GM12878 (cell line): ENCODE measurements around the gene SCGB1C2. TPM values are rescaled to one million over a fixed set of nuclear protein-coding genes. Genes with fewer than 3 reads are reported as not detected.

Experiments
- ATAC-seq: fragments of 200-7000 bp; cut with Tn5 transposase; 3 replicates; pipeline ENCODE4 v1.9.1; 2020; ENCODE audit warnings: mild to moderate bottlenecking, moderate library complexity
- BruUV-seq: library from RNA; stranded (reverse); fragments of 400-500 nt; replicated peaks from 2 replicates; lab custom pipeline; 2021; lab: Mats Ljungman, UMichigan
- CTCF ChIA-PET: fragments of 300-600 bp; sonication (Branson Sonifier 250); formaldehyde crosslinking; extraction: SDS; loops from one replicate; lab custom pipeline; 2021; ENCODE audit warnings: inconsistent platforms; lab: Yijun Ruan, JAX
- POLR2A ChIA-PET: fragments of 350-600 bp; formaldehyde crosslinking; extraction: SDS; loops from one replicate; lab custom pipeline; 2021; ENCODE audit warnings: inconsistent platforms; lab: Charles Lee
- RAD21 ChIA-PET: fragments of 300-600 bp; sonication (Branson Sonifier 250); formaldehyde crosslinking; loops from one replicate; lab custom pipeline; 2023; ENCODE audit warnings: antibody characterized with exemption; ENCODE audit not compliant: unreplicated experiment; lab: Charles Lee
- SMC1A ChIA-PET: fragments of 300-600 bp; sonication (Branson Sonifier 250); formaldehyde crosslinking; loops from one replicate; lab custom pipeline; 2023; ENCODE audit not compliant: unreplicated experiment, uncharacterized antibody; lab: Charles Lee
- DNase-seq: peaks from one replicate; pipeline ENCODE4 v3.0.0-alpha.2; 2011; ENCODE audit warnings: low read depth, low spot score
- FAIRE-seq: peaks from 3 replicates; lab custom pipeline; 2011; peaks lifted over from hg19 to GRCh38; lab: Jason Lieb, UNC
- H2AFZ ChIP-seq: 2 replicates; pipeline ENCODE4 v1.6.0; 2011; ENCODE audit warnings: low read depth, low read length, control low read depth; ENCODE audit not compliant: control insufficient read depth
- H3K27ac ChIP-seq: 2 replicates; pipeline ENCODE4 v1.5.1; 2011; ENCODE audit warnings: control low read depth; ENCODE audit not compliant: control insufficient read depth, insufficient read depth
- H3K27me3 ChIP-seq, 2 experiments: replicated peaks in 1 of 2; 2 replicates each; pipeline versions ENCODE4 v1.6.0 to v1.6.1; 2011; ENCODE audit warnings: low read length in 1 of 2; ENCODE audit not compliant: control insufficient read depth in 2 of 2, insufficient read depth in 2 of 2
- H3K36me3 ChIP-seq, 2 experiments: 2 replicates each; pipeline ENCODE4 v1.5.1; 2011; ENCODE audit warnings: low read length in 1 of 2; ENCODE audit not compliant: control insufficient read depth in 2 of 2, insufficient read depth in 2 of 2
- H3K4me1 ChIP-seq: 2 replicates; pipeline ENCODE4 v1.6.1; 2011; ENCODE audit warnings: mild to moderate bottlenecking, low read length, moderate library complexity, mixed read lengths; ENCODE audit not compliant: control insufficient read depth, insufficient read depth
- H3K4me2 ChIP-seq: 2 replicates; pipeline ENCODE4 v1.6.0; 2011; ENCODE audit warnings: control low read depth; ENCODE audit not compliant: control insufficient read depth, insufficient read depth
- H3K4me3 ChIP-seq: fragments of 200-600 bp; sonication (generic); 2 replicates; pipeline ENCODE4 v1.5.1; 2016
- H3K79me2 ChIP-seq: 2 replicates; pipeline ENCODE4 v1.6.0; 2011; ENCODE audit warnings: low read length; ENCODE audit not compliant: control insufficient read depth, insufficient read depth
- H3K9ac ChIP-seq: 2 replicates; pipeline ENCODE4 v1.8.0; 2011; ENCODE audit warnings: low read length, control low read depth, mixed read lengths; ENCODE audit not compliant: control insufficient read depth, insufficient read depth
- H3K9me3 ChIP-seq: replicated peaks from 3 replicates; pipeline ENCODE4 v1.5.1; 2011; ENCODE audit warnings: mild to moderate bottlenecking, low read length; ENCODE audit not compliant: control insufficient read depth, insufficient read depth
- H4K20me1 ChIP-seq: 2 replicates; pipeline ENCODE4 v1.6.0; 2011; ENCODE audit not compliant: control insufficient read depth, insufficient read depth
- EZH2 ChIP-seq: IDR thresholded peaks from 2 replicates; pipeline ENCODE4 v1.6.1; 2012; ENCODE audit warnings: low read depth, mild to moderate bottlenecking, control low read depth, inconsistent platforms, low read length, borderline replicate concordance; ENCODE audit not compliant: control insufficient read depth
- IRF4 ChIP-seq: IDR thresholded peaks from 2 replicates; pipeline ENCODE4 v1.6.1; 2011; ENCODE audit warnings: low read depth, low read length
- RB1 ChIP-seq: fragments of 450-650 bp; formaldehyde crosslinking; IDR thresholded peaks from 2 replicates; pipeline ENCODE4 v1.6.1; 2017; ENCODE audit warnings: mild to moderate bottlenecking, borderline replicate concordance
- RELA ChIP-seq: fragments of 450-650 bp; IDR thresholded peaks from 2 replicates; pipeline ENCODE4 v1.8.0; 2014; ENCODE audit warnings: borderline replicate concordance; ENCODE audit not compliant: partially characterized antibody
- RUNX3 ChIP-seq: IDR thresholded peaks from 2 replicates; pipeline ENCODE4 v1.6.1; 2012; ENCODE audit warnings: low read length, inconsistent platforms
- SMARCA5 ChIP-seq: fragments of 450-650 bp; IDR thresholded peaks from 2 replicates; pipeline ENCODE4 v1.6.1; 2017; ENCODE audit warnings: mild to moderate bottlenecking
- SP1 ChIP-seq: IDR thresholded peaks from one replicate; pipeline ENCODE4 v1.6.1; 2011; ENCODE audit warnings: low read depth, low read length
- TCF3 ChIP-seq: IDR thresholded peaks from 2 replicates; pipeline ENCODE4 v1.6.1; 2012; ENCODE audit warnings: low read depth, mild to moderate bottlenecking, low read length, borderline replicate concordance; ENCODE audit not compliant: insufficient read depth
- WGBS: methylation state at CpG from one replicate; pipeline ENCODE4 v1.1.6; 2016; ENCODE audit warnings: low lambda C conversion rate; ENCODE audit not compliant: insufficient replicate concordance, insufficient coverage; ENCODE audit errors: missing lambda C conversion rate; 5-methylcytosine and 5-hydroxymethylcytosine counted together
- in situ Hi-C: fragments of 300-500 bp; cut with MboI; formaldehyde crosslinking; loops from 9 replicates; pipeline ENCODE4 v1.14.3; 2018; ENCODE audit warnings: mixed read lengths
- intact Hi-C: fragments of 100-400 bp; cut with micrococcal nuclease; formaldehyde crosslinking; loops from one replicate; pipeline ENCODE4 v1.14.2; 2022; ENCODE audit not compliant: unreplicated experiment
- polyA plus RNA-seq, 11 experiments: library from polyadenylated mRNA; depleted of rRNA in 4 of 11; unstranded in 6 of 11; stranded (reverse) in 5 of 11; fragments of >200 nt; fragmentation: Nextera tagmentation in 4 of 11; fragmentation: Illumina TruSeq in 1 of 11; extraction: Ambion mirVana in 4 of 11; extraction: Trizol in 1 of 11; gene quantifications; 1 replicate in 1 of 11; 2 replicates in 10 of 11; pipeline versions ENCODE4 v1.2.1 to v1.2.3, GENCODE V29; 2011 to 2016; ENCODE audit warnings: inconsistent platforms in 2 of 11, missing spikeins in 2 of 11, low read depth in 1 of 11
- total RNA-seq, 4 experiments: library from RNA; depleted of rRNA in 3 of 4; stranded (reverse); fragments of >200 nt in 3 of 4; fragmentation: Illumina TruSeq in 1 of 4; extraction: Trizol in 1 of 4; gene quantifications; 2 replicates each; pipeline versions ENCODE4 v1.2.1 to v1.2.3, GENCODE V29; 2013 to 2021
- TF ChIP-seq, protein P1 (sequence below): fragments of 450-650 bp; formaldehyde crosslinking; IDR thresholded peaks from 2 replicates; pipeline ENCODE4 v1.4.0; 2022; ENCODE audit warnings: mild to moderate bottlenecking, moderate library complexity
- TF ChIP-seq, protein P2 (sequence below): fragments of 450-650 bp; IDR thresholded peaks from 2 replicates; pipeline ENCODE4 v1.6.1; 2018; ENCODE audit warnings: mild to moderate bottlenecking, low read depth, moderate library complexity; ENCODE audit not compliant: partially characterized antibody
- TF ChIP-seq, protein P3 (sequence below): fragments of 150-350 bp; IDR thresholded peaks from 2 replicates; pipeline ENCODE4 v1.6.1; 2014; ENCODE audit warnings: mild to moderate bottlenecking, low read depth, low read length
- TF ChIP-seq, protein P4 (sequence below): fragments of 450-650 bp; IDR thresholded peaks from 2 replicates; pipeline ENCODE4 v1.6.1; 2017; ENCODE audit warnings: mild to moderate bottlenecking

SCGB1C2 gene
- total and polyA plus RNA-seq, 10 of the 15 experiments (the other 5 are each of a cell fraction or from before 2014, with no cell fraction given) = not detected

DNA sequence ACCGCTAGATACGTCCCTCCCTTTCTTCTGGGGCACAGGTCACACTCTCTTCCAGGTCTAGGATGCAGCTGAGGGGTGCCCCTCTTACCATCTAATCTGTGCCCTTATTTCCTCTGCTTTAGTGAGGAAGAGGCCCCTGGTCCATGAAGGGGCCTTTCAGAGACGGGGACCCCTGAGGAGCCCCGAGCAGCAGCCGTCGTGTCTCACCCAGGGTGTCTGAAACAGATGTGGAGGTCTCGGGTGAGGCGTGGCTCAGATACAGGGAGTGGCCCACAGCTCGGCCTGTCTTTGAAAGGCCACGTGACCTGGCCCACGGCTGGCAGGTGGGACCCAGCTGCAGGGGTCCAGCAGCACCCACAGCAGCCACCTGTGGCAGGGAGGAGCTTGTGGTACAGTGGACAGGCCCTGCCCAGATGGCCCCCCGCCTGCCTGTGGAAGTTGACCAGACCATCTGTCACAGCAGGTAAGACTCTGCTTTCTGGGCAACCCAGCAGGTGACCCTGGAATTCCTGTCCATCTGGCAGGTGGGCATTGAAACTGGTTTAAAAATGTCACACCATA, 15.6 kb downstream of the SCGB1C2 start (continued):
- TF ChIP-seq, protein P1, sequence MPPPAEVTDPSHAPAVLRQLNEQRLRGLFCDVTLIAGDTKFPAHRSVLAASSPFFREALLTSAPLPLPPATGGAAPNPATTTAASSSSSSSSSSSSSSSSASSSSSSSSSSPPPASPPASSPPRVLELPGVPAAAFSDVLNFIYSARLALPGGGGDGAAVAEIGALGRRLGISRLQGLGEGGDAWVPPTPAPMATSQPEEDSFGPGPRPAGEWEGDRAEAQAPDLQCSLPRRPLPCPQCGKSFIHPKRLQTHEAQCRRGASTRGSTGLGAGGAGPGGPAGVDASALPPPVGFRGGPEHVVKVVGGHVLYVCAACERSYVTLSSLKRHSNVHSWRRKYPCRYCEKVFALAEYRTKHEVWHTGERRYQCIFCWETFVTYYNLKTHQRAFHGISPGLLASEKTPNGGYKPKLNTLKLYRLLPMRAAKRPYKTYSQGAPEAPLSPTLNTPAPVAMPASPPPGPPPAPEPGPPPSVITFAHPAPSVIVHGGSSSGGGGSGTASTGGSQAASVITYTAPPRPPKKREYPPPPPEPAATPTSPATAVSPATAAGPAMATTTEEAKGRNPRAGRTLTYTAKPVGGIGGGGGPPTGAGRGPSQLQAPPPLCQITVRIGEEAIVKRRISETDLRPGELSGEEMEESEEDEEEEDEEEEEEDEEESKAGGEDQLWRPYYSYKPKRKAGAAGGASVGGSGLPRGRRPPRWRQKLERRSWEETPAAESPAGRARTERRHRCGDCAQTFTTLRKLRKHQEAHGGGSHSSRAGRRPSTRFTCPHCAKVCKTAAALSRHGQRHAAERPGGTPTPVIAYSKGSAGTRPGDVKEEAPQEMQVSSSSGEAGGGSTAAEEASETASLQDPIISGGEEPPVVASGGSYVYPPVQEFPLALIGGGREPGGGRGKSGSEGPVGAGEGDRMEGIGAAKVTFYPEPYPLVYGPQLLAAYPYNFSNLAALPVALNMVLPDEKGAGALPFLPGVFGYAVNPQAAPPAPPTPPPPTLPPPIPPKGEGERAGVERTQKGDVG = no peak
- no peak for TF ChIP-seq RB1
- TF ChIP-seq SMARCA5 = no peak
- no peak for TF ChIP-seq RUNX3
- TF ChIP-seq, protein P2, sequence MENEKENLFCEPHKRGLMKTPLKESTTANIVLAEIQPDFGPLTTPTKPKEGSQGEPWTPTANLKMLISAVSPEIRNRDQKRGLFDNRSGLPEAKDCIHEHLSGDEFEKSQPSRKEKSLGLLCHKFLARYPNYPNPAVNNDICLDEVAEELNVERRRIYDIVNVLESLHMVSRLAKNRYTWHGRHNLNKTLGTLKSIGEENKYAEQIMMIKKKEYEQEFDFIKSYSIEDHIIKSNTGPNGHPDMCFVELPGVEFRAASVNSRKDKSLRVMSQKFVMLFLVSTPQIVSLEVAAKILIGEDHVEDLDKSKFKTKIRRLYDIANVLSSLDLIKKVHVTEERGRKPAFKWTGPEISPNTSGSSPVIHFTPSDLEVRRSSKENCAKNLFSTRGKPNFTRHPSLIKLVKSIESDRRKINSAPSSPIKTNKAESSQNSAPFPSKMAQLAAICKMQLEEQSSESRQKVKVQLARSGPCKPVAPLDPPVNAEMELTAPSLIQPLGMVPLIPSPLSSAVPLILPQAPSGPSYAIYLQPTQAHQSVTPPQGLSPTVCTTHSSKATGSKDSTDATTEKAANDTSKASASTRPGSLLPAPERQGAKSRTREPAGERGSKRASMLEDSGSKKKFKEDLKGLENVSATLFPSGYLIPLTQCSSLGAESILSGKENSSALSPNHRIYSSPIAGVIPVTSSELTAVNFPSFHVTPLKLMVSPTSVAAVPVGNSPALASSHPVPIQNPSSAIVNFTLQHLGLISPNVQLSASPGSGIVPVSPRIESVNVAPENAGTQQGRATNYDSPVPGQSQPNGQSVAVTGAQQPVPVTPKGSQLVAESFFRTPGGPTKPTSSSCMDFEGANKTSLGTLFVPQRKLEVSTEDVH = no peak

DNA sequence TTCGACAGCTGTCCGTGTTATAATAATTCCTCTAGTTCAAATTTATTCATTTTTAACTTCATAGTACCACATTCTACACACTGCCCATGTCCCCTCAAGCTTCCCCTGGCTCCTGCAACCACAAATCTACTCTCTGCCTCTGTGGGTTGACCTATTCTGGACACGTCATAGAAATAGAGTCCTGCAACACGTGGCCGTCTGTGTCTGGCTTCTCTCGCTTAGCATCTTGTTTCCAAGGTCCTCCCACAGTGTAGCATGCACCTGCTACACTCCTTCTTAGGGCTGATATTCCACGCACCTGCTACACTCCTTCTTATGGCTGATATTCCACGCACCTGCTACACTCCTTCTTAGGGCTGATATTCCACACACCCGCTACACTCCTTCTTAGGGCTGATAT, 16.5 kb downstream of the SCGB1C2 start:
- CTCF ChIA-PET = no interaction called here
- in situ Hi-C loops = no loop called here
- H2AFZ ChIP-seq = no peak overlapping the region
- TF ChIP-seq TCF3 = no peak
- TF ChIP-seq EZH2 = no peak
- no peak for TF ChIP-seq IRF4
- TF ChIP-seq SP1 = no peak
- TF ChIP-seq, protein P3, sequence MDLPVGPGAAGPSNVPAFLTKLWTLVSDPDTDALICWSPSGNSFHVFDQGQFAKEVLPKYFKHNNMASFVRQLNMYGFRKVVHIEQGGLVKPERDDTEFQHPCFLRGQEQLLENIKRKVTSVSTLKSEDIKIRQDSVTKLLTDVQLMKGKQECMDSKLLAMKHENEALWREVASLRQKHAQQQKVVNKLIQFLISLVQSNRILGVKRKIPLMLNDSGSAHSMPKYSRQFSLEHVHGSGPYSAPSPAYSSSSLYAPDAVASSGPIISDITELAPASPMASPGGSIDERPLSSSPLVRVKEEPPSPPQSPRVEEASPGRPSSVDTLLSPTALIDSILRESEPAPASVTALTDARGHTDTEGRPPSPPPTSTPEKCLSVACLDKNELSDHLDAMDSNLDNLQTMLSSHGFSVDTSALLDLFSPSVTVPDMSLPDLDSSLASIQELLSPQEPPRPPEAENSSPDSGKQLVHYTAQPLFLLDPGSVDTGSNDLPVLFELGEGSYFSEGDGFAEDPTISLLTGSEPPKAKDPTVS = no peak
- TF ChIP-seq, protein P4, sequence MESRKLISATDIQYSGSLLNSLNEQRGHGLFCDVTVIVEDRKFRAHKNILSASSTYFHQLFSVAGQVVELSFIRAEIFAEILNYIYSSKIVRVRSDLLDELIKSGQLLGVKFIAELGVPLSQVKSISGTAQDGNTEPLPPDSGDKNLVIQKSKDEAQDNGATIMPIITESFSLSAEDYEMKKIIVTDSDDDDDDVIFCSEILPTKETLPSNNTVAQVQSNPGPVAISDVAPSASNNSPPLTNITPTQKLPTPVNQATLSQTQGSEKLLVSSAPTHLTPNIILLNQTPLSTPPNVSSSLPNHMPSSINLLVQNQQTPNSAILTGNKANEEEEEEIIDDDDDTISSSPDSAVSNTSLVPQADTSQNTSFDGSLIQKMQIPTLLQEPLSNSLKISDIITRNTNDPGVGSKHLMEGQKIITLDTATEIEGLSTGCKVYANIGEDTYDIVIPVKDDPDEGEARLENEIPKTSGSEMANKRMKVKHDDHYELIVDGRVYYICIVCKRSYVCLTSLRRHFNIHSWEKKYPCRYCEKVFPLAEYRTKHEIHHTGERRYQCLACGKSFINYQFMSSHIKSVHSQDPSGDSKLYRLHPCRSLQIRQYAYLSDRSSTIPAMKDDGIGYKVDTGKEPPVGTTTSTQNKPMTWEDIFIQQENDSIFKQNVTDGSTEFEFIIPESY = no peak
- TF ChIP-seq RUNX3 = no peak
- no peak for TF ChIP-seq RELA

More for the DNA sequence above, 16.5 kb downstream of the SCGB1C2 start:
- FAIRE-seq (no peak), DNase-seq (no peak), ATAC-seq (no peak)
- Histone ChIP-seq H3K36me3 (no peaks in the 10 kb centered on the region), H4K20me1 (no peaks in the 10 kb centered on the region), H3K9me3 (no peaks in the 10 kb centered on the region), H3K4me1 (no peaks in the 10 kb centered on the region), H3K79me2 (no peaks in the 10 kb centered on the region), H3K27ac (no peak overlapping the region), H3K4me3 (no peak overlapping the region), H3K9ac (no peak overlapping the region), H3K27me3 (no peaks in the 10 kb centered on the region), H3K4me2 (no peak overlapping the region)
- intact Hi-C loops = no loop called here
- ChIA-PET RAD21 (no interaction called here), POLR2A (no interaction called here), SMC1A (no interaction called here)
- no TSS peak for BruUV-seq
- 38% methylated on average over 9 of the region's 9 CpGs for WGBS
